Esophagus squamous epithelium (tissue), 4 donors: ENCODE measurements around the gene C12orf50.

Experiments used
- POLR2A ChIP-seq, 4 donors: fragments of 450-650 bp; IDR thresholded peaks; one replicate each; pipeline ENCODE4 v1.6.1; 2017; ENCODE audit warnings: antibody characterized with exemption in 4 of 4, mild to moderate bottlenecking in 4 of 4, moderate library complexity in 3 of 4
- TF ChIP-seq, protein P1 (sequence below), 6 experiments: fragments of 450-650 bp in 4 of 6; fragments of 200-600 bp in 2 of 6; sonication (generic) in 2 of 6; IDR thresholded peaks; one replicate each; pipeline ENCODE4 v1.5.1; 2016 to 2019; ENCODE audit warnings: antibody characterized with exemption in 6 of 6, mild to moderate bottlenecking in 4 of 6, moderate library complexity in 4 of 6

DNA sequence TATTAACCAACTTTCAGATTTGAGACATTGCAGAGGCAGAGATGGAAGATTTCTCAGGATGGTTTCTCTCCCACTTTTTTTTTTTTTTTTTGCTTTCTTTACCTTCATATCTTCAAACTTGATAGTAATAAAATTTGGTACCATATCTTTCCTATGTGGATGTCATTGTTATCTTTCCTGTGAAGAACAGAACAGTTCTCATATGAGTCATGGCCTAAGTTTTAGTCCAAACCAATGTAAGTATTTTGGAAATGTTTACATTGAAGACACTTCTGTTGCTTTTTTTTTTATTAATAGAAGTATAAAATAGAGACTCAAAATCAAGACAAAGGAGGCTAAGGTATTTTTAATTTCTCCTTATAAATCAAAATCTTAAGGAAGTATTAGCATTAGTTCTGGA, 95.2 kb downstream of the C12orf50 start:
- TF ChIP-seq, protein P1, sequence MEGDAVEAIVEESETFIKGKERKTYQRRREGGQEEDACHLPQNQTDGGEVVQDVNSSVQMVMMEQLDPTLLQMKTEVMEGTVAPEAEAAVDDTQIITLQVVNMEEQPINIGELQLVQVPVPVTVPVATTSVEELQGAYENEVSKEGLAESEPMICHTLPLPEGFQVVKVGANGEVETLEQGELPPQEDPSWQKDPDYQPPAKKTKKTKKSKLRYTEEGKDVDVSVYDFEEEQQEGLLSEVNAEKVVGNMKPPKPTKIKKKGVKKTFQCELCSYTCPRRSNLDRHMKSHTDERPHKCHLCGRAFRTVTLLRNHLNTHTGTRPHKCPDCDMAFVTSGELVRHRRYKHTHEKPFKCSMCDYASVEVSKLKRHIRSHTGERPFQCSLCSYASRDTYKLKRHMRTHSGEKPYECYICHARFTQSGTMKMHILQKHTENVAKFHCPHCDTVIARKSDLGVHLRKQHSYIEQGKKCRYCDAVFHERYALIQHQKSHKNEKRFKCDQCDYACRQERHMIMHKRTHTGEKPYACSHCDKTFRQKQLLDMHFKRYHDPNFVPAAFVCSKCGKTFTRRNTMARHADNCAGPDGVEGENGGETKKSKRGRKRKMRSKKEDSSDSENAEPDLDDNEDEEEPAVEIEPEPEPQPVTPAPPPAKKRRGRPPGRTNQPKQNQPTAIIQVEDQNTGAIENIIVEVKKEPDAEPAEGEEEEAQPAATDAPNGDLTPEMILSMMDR (IDR thresholded peaks at IDR 0.05), result no peak
- TF ChIP-seq POLR2A (IDR thresholded peaks at IDR 0.05), result no peak
